NCI-H748 (cell line): ENCODE results near the gene TAS1R2.
"Not testable (repeated sequence)": the region's sequence is repeated elsewhere in the genome, so short reads cannot be mapped to it uniquely, and the experiment has no call there.

Experiments used
- DNase-seq: peaks from one replicate; lab custom pipeline; 2025; ENCODE audit not compliant: unreplicated experiment; lab: John Stamatoyannopoulos, UW

The TAS1R2 gene

DNA sequence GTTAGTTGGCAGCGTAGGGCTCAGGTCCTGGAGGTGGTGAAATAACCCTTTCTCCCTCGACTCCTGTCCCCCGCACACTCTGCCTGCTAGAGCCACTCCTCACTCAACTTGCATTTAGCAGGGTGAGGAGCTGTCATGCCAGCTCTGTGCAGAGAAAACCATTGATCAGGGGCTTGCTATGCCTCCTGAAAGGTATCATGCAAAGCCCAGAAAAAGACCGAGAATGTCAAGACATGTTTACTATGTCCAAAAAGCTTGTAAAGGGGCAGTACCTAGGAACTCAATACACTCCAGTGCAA is 24.9 kb upstream of the TAS1R2 start:
- no peak for DNase-seq

DNA sequence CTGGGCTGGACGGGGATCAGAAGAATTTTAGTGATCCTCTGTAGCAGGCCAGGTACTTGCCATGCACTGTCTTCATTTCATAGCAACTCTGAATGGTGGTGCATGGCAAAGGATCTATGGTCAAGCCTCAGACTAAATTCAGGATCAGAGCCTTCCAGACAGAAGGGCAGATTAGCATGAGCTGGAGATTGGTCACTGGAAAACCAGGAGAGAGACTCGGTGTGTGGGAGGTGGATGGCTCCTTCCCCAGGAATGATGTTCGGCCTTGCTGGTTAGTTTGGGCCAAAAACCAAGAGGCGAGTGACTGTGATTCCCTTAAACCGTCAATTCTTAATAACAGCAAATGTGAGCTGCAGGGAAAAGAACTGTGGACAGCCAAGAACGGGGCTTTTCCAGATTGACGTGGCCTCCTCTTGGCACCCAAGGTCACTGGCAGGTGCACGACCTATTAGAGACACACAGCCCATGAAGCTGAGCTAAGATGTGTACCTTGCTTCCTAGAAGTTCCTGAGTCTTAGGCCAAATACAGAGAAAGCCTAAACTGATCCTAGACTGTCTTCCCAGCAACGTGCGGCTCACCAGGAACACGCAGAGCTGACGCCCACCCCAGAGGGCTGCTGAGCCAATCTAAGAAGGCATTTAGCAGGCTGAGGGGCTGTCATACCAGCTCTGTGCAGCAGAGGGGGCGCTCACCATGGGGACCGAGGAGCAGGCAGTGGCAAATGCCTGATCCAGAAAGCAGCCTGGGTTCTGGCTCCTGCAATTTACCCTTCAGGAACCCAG is 24.4 kb upstream of the TAS1R2 start:
- DNase-seq, result peak; percentile 46

DNA sequence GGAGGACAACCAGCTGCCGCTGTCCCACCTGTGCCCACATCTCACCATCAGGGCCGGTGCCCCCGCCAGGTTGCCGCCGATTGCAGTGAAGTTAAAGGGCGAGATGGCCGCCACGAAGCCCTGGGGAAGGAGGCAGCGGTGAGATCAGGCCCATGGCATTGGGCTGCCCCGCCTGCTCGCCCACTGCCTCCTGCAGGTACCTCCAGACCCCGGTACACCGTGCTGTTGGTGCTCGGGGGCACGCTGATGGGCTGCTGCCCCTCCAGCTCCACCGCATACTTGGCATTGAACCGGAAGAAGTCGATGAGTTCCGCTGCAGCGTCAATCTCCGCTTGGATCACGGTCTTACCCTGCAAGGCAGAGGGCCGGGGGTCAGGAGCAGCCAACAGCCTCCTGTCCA is 23.6 kb upstream of the TAS1R2 start:
- no peak for DNase-seq

DNA sequence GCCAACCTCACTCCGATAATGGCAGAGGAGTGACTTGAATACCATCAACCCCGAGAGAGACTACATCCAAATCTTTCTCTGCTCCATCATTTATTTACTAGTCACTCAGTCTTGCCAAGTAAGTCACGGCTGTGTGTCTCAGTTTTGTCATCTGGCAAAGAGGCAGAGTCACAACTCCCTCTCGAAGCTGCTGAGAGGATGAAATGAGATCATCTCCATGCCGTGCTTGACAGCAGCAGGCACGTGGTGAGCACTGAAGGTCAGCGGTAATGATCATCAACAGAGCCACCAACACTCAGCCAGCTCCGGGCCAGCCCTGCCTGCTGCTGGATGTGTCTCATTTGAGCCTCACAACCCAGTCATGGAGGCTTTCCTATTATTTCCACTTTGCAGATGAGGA is 23.0 kb upstream of the TAS1R2 start:
- DNase-seq, result no peak

DNA sequence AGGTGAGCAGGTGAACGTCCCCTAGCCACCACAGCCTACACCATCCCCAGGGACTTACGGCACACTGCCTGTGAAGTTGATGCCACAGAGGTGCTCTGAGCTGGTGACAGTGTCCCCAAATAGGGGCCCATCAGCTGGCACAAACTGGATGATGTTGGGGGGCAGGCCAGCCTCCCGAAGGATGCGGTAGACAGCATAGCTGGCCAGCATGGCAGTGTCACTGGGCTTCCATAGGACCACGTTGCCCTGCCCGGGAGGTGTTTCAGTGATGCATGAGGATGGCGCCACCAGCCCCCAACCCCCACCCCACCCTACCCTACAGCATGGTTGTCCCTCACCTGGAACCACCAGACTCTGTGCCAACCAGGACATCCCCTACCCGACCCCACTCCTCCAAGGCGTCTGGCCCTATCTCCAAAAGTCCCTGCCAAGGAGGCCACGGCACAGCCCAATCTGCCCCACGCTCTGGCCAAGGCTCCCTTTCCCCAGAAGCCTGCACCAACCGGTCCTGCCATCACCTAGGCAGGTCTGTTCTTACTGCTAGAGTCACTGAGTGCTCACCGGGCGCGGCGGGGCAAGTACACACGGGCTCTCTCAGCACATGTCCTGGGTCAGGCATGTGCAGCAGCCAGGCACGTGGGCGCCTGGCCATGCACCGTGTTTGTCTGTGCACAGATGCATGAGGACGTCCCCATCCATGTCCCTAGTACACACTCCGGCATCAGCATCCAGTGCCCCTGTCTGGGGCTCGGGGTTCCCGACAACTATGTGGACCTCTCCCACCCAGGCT is 22.4 kb upstream of the TAS1R2 start:
- no peak for DNase-seq

GRCh38 chr1:18881164-18881563 is 21.7 kb upstream of the TAS1R2 start:
- no peak for DNase-seq

DNA sequence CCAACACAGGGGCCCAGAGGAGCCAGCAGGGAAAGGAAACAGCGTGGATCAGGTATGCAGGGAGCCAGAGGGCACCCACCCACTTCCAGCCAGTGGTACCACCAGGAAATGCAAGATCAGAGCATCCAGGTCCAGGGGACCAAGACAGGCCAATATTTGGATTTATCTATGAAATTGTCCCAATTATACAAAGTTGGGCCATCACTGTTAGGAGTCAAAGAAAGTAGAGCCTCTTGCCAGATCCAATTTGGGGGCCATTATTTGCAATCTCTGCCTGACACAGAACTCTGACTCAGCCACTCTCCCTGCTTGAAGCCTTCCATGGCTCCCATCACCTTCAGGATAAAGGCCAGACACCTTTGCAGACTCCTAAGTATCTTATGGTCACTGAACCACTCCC is 21.1 kb upstream of the TAS1R2 start:
- no peak for DNase-seq

GRCh38 chr1:18879791-18880309 is 20.4 kb upstream of the TAS1R2 start:
- DNase-seq, result no peak

DNA sequence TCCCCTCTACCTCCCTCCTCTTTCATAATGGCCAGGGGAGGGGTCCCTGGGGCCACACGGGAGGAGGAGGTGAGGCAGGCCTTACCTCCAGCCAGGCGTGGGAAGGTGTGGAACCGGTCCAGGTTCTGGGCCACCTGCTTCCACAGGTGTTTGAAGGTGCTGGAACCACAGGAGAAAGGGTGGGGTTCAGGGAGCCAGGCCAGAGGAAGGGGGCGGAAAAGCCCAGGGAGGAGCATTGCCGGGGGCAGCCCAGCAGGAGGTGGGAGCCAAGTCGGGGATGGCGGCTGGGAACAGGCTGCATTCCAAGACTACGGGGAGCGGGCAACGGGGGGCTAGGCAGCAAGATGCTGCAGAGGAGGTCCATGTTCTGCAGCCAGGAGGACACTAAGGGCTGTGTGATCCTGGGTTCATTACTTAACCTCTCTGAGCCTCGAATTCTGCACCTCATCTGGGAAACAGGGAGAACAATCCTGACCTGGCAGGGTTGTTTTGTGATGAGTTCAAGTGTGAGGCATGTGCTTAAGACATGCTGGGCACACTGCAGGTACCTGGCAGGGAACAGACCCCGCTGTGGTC is 19.8 kb upstream of the TAS1R2 start:
- DNase-seq, result no peak

GRCh38 chr1:18878538-18879214 is 19.2 kb upstream of the TAS1R2 start:
- no peak for DNase-seq

DNA sequence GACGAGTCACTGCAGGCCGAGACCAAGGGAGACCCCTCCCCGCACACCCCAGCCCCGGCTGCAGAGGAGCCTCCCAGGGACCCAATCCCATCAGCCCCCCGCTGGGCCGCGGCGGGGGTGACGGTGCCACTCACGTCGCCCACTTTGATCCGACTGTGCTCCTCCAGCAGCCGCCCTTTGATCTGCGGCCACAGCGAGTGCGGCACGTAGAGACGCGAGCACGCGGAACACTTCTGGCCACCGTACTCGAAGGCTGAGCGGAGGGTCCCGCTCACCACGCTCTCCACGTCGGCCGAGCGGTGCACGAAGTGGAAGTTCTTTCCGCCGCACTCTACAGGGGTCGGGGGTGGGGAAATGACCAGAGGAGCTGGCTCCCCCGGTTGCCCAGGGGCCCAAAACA is 17.8 kb upstream of the TAS1R2 start:
- DNase-seq, result no peak

GRCh38 chr1:18876210-18876609 is 16.8 kb upstream of the TAS1R2 start:
- no peak for DNase-seq

GRCh38 chr1:18875796-18876128 is 16.3 kb upstream of the TAS1R2 start:
- no peak for DNase-seq

DNA sequence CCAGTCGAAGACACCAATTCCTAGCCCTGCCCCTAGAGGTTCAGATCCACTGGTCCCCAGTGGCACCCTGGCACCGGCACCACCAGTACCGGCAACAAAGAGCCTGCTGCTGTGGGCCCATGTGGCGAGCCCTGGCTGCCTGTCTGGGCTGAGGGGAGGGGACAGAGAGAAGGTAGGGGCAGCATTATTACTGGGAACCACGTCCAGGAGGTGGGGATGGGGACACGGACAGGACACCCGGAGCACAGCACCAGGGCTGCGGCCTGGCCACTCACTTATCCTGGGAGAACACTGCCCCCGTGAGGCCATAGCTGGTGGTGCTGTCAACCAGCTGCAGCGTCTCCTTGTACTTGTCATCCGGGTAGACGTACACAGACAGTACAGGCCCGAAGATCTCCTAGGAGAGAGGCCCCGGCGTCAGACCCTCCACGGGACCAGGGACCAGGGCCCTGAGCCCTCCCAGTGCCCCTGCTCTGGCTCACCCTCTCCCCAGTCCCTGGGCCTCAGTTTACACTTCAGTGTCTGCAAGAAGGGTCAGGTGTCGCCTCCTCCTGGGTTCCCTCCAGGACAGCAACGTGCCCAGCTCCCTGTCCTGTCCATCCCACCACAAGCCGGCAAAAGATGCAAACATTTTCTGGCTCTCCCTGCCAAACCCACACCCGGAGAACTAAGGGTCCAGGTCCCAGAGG is 15.8 kb upstream of the TAS1R2 start:
- peak; percentile 64 for DNase-seq

DNA sequence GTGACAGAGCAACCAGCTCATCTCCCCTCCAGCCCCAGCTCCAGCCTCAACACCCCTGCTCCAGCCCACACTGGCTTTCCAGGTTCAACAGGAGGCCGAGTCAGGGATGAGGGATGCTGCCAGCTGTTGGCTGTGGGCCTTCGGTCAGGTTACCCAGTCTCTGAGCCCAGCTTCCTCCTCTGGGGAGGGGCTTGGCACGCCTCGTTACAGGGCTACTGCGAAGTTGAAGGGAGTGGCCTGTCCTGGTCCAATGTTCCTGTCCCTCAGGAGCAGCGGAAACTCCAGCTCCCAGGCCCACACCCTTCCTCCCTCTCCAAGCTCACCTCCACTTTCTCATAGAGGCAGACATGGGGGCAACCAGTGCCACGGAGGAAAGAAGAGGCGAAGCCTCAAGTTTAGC is 15.1 kb upstream of the TAS1R2 start:
- no peak for DNase-seq

- no peak for DNase-seq
Observed at GRCh38 chr1:18874036-18874435, 14.6 kb upstream of the TAS1R2 start.

GRCh38 chr1:18872071-18872611 is 12.7 kb upstream of the TAS1R2 start:
- DNase-seq, result no peak

DNA sequence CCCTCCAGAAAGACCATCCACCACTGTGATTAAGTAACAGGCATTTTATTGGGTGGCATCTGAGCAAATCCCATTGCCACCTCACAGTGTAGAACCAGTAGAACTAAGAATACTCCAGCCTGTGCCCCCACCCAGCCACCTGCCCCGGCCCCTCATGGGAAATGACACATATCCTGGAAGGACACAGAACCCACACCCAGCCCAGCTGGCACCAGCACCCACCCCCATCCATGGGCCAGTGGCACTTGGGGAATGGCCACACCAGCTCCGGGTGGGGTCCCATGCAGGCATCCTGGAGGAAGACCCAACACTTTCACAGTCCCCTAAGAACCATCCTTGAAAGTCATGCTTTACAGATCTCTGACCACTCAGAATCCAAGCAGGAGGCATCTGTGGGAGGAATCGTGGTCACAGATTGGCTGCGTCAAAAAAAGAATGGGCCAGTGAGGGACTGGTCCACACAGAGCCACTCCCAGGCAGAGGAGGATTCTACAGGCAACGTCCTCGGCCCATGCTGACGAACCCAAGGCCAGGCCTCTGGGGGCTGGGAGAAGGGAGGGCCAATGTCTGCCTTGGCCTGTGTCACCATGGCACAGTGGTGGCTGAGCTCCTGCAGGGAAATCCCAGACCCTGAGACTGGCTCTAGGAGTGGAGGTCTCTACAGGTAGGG is 12.1 kb upstream of the TAS1R2 start:
- DNase-seq, result no peak

GRCh38 chr1:18870957-18871356 is 11.5 kb upstream of the TAS1R2 start:
- no peak for DNase-seq

- not testable (repeated sequence) for DNase-seq
Observed at GRCh38 chr1:18870595-18870865, 11.1 kb upstream of the TAS1R2 start.
